Measurements from ENCODE around the gene ZCCHC2. TPM values are rescaled to one million over a fixed set of nuclear protein-coding genes. Genes with fewer than 3 reads are reported as not detected.

Gene ZCCHC2
- total RNA-seq, 1 donor from 2014 or later: 8.7 TPM

DNA sequence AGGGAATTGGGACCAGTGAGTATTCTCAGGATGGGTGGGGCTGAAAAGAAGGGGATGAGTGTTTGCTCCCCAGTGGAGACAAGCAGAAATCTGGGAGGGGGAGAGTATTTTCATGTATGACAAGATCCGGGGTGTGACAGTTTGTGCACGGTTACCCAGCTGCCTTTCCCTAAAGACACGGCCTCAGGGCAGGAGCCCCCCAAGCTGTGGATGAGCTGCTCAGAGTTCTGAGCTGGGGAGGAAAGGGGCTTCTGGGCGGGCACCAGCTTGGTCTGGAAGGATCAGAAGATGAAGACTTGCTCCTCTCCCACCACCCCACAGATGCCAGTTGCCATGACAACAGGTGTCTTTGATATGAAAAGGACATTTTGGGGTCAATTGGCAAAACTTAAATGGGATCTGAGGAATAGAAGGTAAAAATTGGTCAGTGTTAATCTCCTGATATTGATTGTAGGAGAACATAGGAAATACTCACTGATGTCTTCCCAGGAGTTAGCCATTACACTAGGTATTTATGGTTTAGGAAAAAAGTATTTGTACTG is 29.2 kb downstream of the ZCCHC2 start:
- TF ChIP-seq, protein P1, sequence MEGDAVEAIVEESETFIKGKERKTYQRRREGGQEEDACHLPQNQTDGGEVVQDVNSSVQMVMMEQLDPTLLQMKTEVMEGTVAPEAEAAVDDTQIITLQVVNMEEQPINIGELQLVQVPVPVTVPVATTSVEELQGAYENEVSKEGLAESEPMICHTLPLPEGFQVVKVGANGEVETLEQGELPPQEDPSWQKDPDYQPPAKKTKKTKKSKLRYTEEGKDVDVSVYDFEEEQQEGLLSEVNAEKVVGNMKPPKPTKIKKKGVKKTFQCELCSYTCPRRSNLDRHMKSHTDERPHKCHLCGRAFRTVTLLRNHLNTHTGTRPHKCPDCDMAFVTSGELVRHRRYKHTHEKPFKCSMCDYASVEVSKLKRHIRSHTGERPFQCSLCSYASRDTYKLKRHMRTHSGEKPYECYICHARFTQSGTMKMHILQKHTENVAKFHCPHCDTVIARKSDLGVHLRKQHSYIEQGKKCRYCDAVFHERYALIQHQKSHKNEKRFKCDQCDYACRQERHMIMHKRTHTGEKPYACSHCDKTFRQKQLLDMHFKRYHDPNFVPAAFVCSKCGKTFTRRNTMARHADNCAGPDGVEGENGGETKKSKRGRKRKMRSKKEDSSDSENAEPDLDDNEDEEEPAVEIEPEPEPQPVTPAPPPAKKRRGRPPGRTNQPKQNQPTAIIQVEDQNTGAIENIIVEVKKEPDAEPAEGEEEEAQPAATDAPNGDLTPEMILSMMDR (IDR thresholded peaks at IDR 0.05; ENCODE audit: insufficient read depth, low read length, severe bottlenecking): no peak
- FAIRE-seq (no peak), DNase-seq (ENCODE audit: low read depth) (no peak)
- H3K36me3 ChIP-seq (ENCODE audit: control insufficient read depth, insufficient read depth, low read length): peaks cover 10% of the 10 kb centered on the region
- no peak overlapping the region for H3K4me3 ChIP-seq (ENCODE audit: low read depth, low read length)
- H3K27me3 ChIP-seq (ENCODE audit: control insufficient read depth, insufficient read depth, low read length): no peaks in the 10 kb centered on the region

DNA sequence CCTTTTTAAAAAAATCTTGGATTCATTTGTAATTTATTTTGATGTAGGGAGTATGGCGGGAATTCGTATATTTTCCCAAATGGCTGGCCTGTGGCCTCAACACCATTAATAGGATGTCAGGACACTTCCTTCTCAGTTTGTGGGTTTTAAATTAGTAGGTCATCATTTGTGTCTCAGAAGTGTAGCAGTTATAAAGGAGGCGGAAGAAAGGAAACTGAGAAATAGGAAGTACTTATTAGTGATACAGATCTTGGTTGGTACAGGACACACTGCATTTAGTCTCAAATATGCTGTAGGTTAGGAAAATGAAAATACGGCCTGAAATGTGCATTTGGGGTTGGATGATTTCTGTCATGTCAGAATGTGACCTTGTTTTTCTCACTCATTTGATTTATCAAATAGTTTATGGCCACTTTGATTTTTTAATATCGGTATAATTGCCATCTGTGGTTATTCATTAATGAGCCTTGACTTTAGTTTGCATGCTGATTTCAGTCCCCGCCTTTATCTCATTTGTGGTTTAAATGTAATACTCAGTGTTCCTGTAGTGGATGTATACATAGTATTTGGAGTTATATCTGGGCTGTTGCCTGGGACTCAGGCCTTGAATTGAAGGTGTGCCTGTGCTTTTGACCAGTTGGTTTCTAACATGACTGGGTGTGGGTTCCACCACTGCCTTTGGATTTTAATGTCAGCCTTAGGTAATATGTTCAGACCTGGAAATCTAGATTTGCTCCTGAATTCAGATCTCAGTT is 31.4 kb downstream of the ZCCHC2 start:
- FAIRE-seq (no peak), DNase-seq (ENCODE audit: low read depth) (no peak)
- Histone ChIP-seq H3K36me3 (ENCODE audit: control insufficient read depth, insufficient read depth, low read length) (peaks cover 14% of the 10 kb centered on the region), H3K27me3 (ENCODE audit: control insufficient read depth, insufficient read depth, low read length) (no peaks in the 10 kb centered on the region), H3K4me3 (ENCODE audit: low read depth, low read length) (no peak overlapping the region)
- TF ChIP-seq, protein P1 (IDR thresholded peaks at IDR 0.05; ENCODE audit: insufficient read depth, low read length, severe bottlenecking): no peak

DNA sequence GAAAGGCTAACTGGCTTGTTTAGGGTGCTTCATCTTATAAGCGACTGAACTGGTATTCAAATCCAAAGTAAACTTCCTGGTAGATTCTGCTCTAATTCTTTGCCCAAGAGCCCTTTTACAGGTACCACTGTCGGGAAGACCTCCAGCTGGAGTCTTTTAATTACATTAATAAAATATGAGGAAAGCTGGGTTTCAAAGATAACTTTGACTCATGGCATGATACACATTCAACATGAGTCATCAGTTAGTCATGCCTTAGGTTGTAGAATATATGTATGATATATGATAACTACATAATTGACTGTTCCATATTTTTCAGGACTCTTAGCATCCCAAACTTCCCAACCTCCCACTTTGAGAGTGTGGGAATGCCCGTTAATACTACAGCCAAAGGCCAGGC is 32.3 kb downstream of the ZCCHC2 start:
- DNase-seq (ENCODE audit: low read depth): peak; percentile 94
- TF ChIP-seq, protein P1 (IDR thresholded peaks at IDR 0.05; ENCODE audit: insufficient read depth, low read length, severe bottlenecking): no peak
- H3K36me3 ChIP-seq (ENCODE audit: control insufficient read depth, insufficient read depth, low read length): peaks cover 12% of the 10 kb centered on the region

DNA sequence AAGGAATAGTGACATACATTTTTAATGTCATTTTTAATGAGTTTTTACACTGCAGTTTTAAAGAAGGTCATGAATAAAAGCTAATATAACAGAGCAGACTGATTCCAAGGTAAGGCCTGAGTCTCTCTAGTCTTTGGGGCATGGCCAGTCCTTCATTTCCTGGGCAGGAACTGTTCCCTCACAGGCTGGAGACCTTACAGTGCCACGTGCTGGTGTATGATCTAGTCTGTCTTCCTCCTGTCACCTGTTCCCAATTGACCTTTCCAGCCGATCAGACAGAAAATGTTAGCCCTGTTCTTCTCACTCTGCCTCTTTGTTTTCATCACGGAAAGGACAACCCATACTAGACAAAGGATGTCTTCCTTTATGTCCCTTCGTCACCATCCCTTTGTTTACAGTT is 33.6 kb downstream of the ZCCHC2 start:
- DNase-seq (ENCODE audit: low read depth) (no peak), FAIRE-seq (no peak)
- no peak overlapping the region for H3K4me3 ChIP-seq (ENCODE audit: low read depth, low read length)
- peaks cover 13% of the 10 kb centered on the region for H3K36me3 ChIP-seq (ENCODE audit: control insufficient read depth, insufficient read depth, low read length)
- TF ChIP-seq, protein P1 (IDR thresholded peaks at IDR 0.05; ENCODE audit: insufficient read depth, low read length, severe bottlenecking): no peak
- no peaks in the 10 kb centered on the region for H3K27me3 ChIP-seq (ENCODE audit: control insufficient read depth, insufficient read depth, low read length)

More for the DNA sequence above, 32.3 kb downstream of the ZCCHC2 start:
- no peaks in the 10 kb centered on the region for H3K27me3 ChIP-seq (ENCODE audit: control insufficient read depth, insufficient read depth, low read length)
- H3K4me3 ChIP-seq (ENCODE audit: low read depth, low read length): no peak overlapping the region
- FAIRE-seq: no peak

DNA sequence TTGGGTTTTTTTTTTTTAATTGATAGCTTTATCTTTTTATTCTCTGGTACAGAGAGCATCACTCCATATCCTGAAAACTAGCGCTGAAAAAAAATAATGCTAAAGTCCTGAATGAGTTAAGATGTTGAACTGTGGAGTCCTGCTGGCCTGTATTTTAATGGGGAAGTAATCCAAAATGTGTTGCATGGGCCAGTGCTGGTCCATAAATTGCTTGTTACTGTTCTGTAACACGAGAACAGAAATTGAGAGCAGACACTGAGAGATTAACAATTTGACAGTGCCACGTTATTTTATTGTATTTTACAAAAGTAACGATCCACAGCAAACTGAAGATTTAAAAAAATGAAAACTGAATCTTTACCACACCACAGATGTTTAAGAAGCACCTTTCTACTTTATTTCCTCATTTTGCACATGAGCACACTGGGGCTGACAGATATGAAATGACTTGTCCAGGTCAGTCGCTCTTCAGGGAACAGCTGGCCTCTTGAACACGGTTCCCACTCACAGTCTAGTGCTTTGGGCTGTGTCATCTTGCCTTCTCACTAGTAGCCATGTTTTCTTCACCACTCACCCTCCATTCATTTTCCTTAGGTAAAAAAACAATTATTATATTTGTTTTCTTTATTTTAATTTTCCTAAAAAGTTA is 35.3 kb downstream of the ZCCHC2 start:
- no peak overlapping the region for H3K4me3 ChIP-seq (ENCODE audit: low read depth, low read length)
- FAIRE-seq (no peak), DNase-seq (ENCODE audit: low read depth) (no peak)
- H3K36me3 ChIP-seq (ENCODE audit: control insufficient read depth, insufficient read depth, low read length): peaks cover 12% of the 10 kb centered on the region
- H3K27me3 ChIP-seq (ENCODE audit: control insufficient read depth, insufficient read depth, low read length): no peaks in the 10 kb centered on the region
- TF ChIP-seq, protein P1 (IDR thresholded peaks at IDR 0.05; ENCODE audit: insufficient read depth, low read length, severe bottlenecking): no peak
